NCI-H2196 (cell line): Measurements from ENCODE around the gene MATK.

Experiments used
- DNase-seq: peaks from one replicate; lab custom pipeline; 2025; ENCODE audit not compliant: unreplicated experiment; lab: John Stamatoyannopoulos, UW

MATK gene

GRCh38 chr19:3751236-3751635 lies 34.9 kb downstream of the MATK start:
- DNase-seq: no peak

- no peak for DNase-seq
Measured at GRCh38 chr19:3750211-3750610, 36.0 kb downstream of the MATK start.

GRCh38 chr19:3748965-3749364 lies 37.2 kb downstream of the MATK start:
- peak; percentile 37 for DNase-seq

GRCh38 chr19:3746371-3747056 lies 39.7 kb downstream of the MATK start:
- DNase-seq: no peak

GRCh38 chr19:3745363-3746045 lies 40.7 kb downstream of the MATK start:
- no peak for DNase-seq

- DNase-seq: peak; percentile 11
Measured at GRCh38 chr19:3743486-3743885, 42.7 kb downstream of the MATK start.

GRCh38 chr19:3740431-3740830 lies 45.8 kb downstream of the MATK start:
- no peak for DNase-seq

- no peak for DNase-seq
Measured at GRCh38 chr19:3738477-3739220, 47.5 kb downstream of the MATK start.

- DNase-seq: no peak
Measured at GRCh38 chr19:3737487-3738205, 48.5 kb downstream of the MATK start.

- no peak for DNase-seq
Measured at GRCh38 chr19:3736106-3736724, 50.0 kb downstream of the MATK start.

- no peak for DNase-seq
Measured at GRCh38 chr19:3734310-3734600, 51.9 kb downstream of the MATK start.

GRCh38 chr19:3733549-3734309 lies 52.5 kb downstream of the MATK start:
- DNase-seq: no peak

- DNase-seq: no peak
Measured at GRCh38 chr19:3732108-3732507, 54.1 kb downstream of the MATK start.

- no peak for DNase-seq
Measured at GRCh38 chr19:3730457-3730958, 55.7 kb downstream of the MATK start.
